Lung (tissue), 12 donors: ENCODE data around the gene BTBD3. TPM values are rescaled to one million over a fixed set of nuclear protein-coding genes. Genes with fewer than 3 reads are reported as not detected.

Experiments
- ATAC-seq: fragments of 200-7000 bp; cut with Tn5 transposase; one replicate; pipeline ENCODE4 v1.9.1; 2020; ENCODE audit warnings: moderate number of reproducible peaks; ENCODE audit not compliant: insufficient read depth, low FRiP score
- DNase-seq, 3 donors: peaks; one replicate each; pipeline ENCODE4 v3.0.0-alpha.2; 2013 to 2017
- H3K27ac ChIP-seq, 2 donors: one replicate each; pipeline ENCODE4 v1.5.1; 2013; ENCODE audit warnings: mild to moderate bottlenecking in 2 of 2, moderate library complexity in 2 of 2, control low read depth in 1 of 2, inconsistent platforms in 1 of 2, low read depth in 1 of 2, low read length in 1 of 2
- H3K27me3 ChIP-seq, 3 donors: one replicate each; pipeline ENCODE4 v1.5.1; 2013; ENCODE audit warnings: low read length in 2 of 3; ENCODE audit not compliant: control insufficient read depth in 3 of 3, insufficient read depth in 3 of 3
- H3K36me3 ChIP-seq, 4 donors: one replicate each; pipeline ENCODE4 v1.5.1; 2013; ENCODE audit warnings: low read length in 4 of 4, mild to moderate bottlenecking in 1 of 4, moderate library complexity in 1 of 4; ENCODE audit not compliant: control insufficient read depth in 4 of 4, insufficient read depth in 4 of 4
- H3K4me1 ChIP-seq, 5 donors: one replicate each; pipeline ENCODE4 v1.5.1; 2013; ENCODE audit warnings: low read length in 5 of 5, mild to moderate bottlenecking in 2 of 5, moderate library complexity in 1 of 5; ENCODE audit not compliant: control insufficient read depth in 5 of 5, insufficient read depth in 5 of 5
- H3K4me3 ChIP-seq: one replicate; pipeline ENCODE4 v1.5.1; 2013; ENCODE audit warnings: mild to moderate bottlenecking, control low read depth, moderate library complexity
- H3K9ac ChIP-seq, 2 donors: one replicate each; pipeline ENCODE4 v1.5.1; 2013; ENCODE audit warnings: low read length in 2 of 2, control low read depth in 1 of 2; ENCODE audit not compliant: insufficient read depth in 1 of 2
- H3K9me3 ChIP-seq, 4 donors: one replicate each; pipeline ENCODE4 v1.5.1; 2013; ENCODE audit warnings: low read length in 3 of 4, mild to moderate bottlenecking in 1 of 4, moderate library complexity in 1 of 4; ENCODE audit not compliant: control insufficient read depth in 4 of 4, insufficient read depth in 3 of 4
- WGBS, 2 donors: extraction: QIAGEN DNeasy Blood & Tissue Kit; methylation state at CpG; one replicate each; pipeline ENCODE4 v1.1.7; 2013; 5-methylcytosine and 5-hydroxymethylcytosine counted together
- polyA plus RNA-seq, 2 donors: library from polyadenylated mRNA; stranded (reverse); fragments of 200-250 nt; gene quantifications; one replicate each; pipeline ENCODE4 v1.2.1, GENCODE V29; 2013
- total RNA-seq, 2 donors: library from RNA; depleted of rRNA in 1 of 2; stranded (reverse); fragments of >200 nt in 1 of 2; gene quantifications; one replicate each; pipeline ENCODE4 v1.2.1, GENCODE V29; 2014 to 2021
- TF ChIP-seq, protein P1 (sequence below): IDR thresholded peaks from 2 replicates; pipeline ENCODE4 v1.5.1; 2012; ENCODE audit warnings: mild to moderate bottlenecking; ENCODE audit errors: control extremely low read depth, extremely low read depth
- donor health status: control.
- donor health status: control.
- donor health status: Bipolar disorder and iron deficiency.
- donor health status: healthy.
- donor health status: DM: yes; HTN: yes; CAD: no.

BTBD3 gene
- total and polyA plus RNA-seq, 4 donors = 7.4 to 67.9 (median 22.5) TPM

DNA sequence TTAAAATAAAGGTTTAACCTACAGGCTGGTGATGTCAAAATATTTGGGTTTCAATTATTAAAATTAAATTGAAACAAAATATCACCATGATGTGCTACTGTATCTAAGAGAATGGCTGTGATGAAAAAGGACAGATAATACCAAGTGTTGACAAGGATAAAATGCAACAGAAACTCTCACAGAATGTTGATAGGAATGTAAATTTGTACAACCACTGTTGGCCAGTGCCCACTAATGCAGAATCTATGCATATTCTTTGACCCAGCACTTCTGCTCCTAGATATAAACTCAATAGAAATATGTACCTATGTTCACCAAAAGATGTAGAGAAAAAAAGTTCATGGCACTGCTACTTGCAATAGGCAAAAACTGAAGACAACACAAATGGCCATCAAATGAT lies 41.1 kb upstream of the BTBD3 start:
- ATAC-seq = no peak
- no peak overlapping the region for H3K4me3 ChIP-seq

DNA sequence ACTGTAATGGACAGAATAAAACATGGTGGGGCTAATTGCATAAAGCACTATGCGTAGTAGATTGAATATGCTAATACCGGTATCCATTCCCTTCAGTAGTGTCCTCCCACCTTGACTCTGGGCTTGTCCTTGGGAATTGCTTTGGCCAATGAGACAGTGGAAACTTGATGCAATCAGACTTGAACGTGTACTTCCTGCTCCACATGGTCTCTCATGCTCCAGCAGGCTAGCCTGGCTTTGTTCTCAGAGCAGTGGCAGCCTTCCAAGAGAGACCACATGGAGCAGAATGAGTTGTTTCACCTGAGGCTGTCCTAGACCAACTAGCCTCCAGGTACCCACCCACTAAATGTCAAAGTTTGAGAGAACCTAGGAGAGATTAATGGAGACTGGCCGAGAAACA lies 37.0 kb upstream of the BTBD3 start:
- ATAC-seq = no peak
- Histone ChIP-seq H3K9me3 (peaks cover 0 to 6% (median 0%) of the 10 kb centered on the region in 4 donors), H3K36me3 (no peaks in the 10 kb centered on the region), H3K27ac (no peak overlapping the region), H3K9ac (no peak overlapping the region), H3K4me1 (no peaks in the 10 kb centered on the region), H3K4me3 (no peak overlapping the region), H3K27me3 (no peaks in the 10 kb centered on the region)
- WGBS, 2 donors = 92 to 95% methylated on average over 4 of the region's 4 CpGs
- DNase-seq = no peak
- TF ChIP-seq, protein P1, sequence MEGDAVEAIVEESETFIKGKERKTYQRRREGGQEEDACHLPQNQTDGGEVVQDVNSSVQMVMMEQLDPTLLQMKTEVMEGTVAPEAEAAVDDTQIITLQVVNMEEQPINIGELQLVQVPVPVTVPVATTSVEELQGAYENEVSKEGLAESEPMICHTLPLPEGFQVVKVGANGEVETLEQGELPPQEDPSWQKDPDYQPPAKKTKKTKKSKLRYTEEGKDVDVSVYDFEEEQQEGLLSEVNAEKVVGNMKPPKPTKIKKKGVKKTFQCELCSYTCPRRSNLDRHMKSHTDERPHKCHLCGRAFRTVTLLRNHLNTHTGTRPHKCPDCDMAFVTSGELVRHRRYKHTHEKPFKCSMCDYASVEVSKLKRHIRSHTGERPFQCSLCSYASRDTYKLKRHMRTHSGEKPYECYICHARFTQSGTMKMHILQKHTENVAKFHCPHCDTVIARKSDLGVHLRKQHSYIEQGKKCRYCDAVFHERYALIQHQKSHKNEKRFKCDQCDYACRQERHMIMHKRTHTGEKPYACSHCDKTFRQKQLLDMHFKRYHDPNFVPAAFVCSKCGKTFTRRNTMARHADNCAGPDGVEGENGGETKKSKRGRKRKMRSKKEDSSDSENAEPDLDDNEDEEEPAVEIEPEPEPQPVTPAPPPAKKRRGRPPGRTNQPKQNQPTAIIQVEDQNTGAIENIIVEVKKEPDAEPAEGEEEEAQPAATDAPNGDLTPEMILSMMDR = no peak

More for the DNA sequence above, 41.1 kb upstream of the BTBD3 start:
- TF ChIP-seq, protein P1 = no peak
- Histone ChIP-seq H3K27ac (no peak overlapping the region), H3K4me1 (peaks cover 0 to 4% (median 0%) of the 10 kb centered on the region in 5 donors), H3K27me3 (no peaks in the 10 kb centered on the region), H3K9me3 (peaks cover 0 to 6% (median 0%) of the 10 kb centered on the region in 4 donors), H3K9ac (no peak overlapping the region), H3K36me3 (no peaks in the 10 kb centered on the region)
- DNase-seq = no peak

DNA sequence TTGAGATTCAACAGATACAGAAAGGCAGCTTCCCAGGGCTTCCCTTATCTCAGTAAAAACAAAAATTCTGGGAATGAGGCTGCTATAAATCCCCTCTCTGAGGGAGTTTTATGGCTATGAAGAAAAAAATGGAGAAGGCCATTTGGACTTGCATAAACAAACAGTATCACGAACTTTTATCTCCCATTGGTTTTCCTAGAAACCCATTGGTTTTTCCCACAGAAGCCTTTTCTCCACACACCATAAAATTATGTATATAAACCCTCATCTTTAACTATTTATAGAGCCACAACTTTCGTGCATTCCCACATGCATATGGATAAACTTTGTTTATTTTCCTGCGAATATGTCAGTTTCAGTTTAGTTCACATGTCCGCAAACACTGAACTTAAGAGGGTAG lies 36.2 kb upstream of the BTBD3 start:
- no peak overlapping the region for H3K27ac ChIP-seq
- ATAC-seq (no peak), DNase-seq (no peak)
- TF ChIP-seq, protein P1 = no peak
- H3K4me1 ChIP-seq = no peaks in the 10 kb centered on the region
- no peak overlapping the region for H3K9ac ChIP-seq
- no peak overlapping the region for H3K4me3 ChIP-seq
- H3K9me3 ChIP-seq = peaks cover 0 to 3% (median 0%) of the 10 kb centered on the region in 4 donors
- no peaks in the 10 kb centered on the region for H3K36me3 ChIP-seq
- H3K27me3 ChIP-seq = no peaks in the 10 kb centered on the region
- 56 to 79% methylated on average over 4 of the region's 4 CpGs for WGBS, 2 donors

DNA sequence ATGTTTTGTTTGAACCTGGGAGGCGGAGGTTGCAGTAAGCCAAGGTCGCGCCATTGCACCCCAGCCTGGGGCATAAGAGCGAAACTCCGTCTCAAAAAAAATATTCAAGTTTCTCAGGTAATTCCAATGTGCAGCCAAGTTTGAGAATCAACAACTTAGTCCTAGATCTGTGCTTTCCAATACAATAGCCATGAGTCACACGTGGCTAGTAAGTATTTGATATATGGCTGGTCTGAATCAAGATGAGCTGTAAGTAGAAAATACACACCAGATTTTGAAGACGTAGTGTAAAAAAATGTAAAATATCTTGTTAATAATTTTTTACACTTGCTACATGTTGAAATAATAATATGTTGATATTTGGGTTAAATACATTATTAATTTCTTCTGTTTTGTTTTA lies 35.0 kb upstream of the BTBD3 start:
- H3K36me3 ChIP-seq = no peaks in the 10 kb centered on the region
- no peaks in the 10 kb centered on the region for H3K27me3 ChIP-seq
- no peak overlapping the region for H3K4me3 ChIP-seq
- TF ChIP-seq, protein P1 = no peak
- ATAC-seq (no peak), DNase-seq (no peak)
- H3K27ac ChIP-seq = no peak overlapping the region
- H3K4me1 ChIP-seq = no peaks in the 10 kb centered on the region
- no peak overlapping the region for H3K9ac ChIP-seq
- peaks cover 0 to 3% (median 0%) of the 10 kb centered on the region in 4 donors for H3K9me3 ChIP-seq
- WGBS, 2 donors = 80 to 84% methylated on average over 7 of the region's 7 CpGs
